Measurements from ENCODE around the gene PIR.

GRCh38 chrX:15505101-15505500, 12.0 kb upstream of the PIR start:
- no peak for TF ChIP-seq CTCF (IDR thresholded peaks at IDR 0.05)
- TF ChIP-seq POLR2AphosphoS5 (IDR thresholded peaks at IDR 0.05): no peak
